ENCODE data around the gene MB21D2. TPM values are rescaled to one million over a fixed set of nuclear protein-coding genes. Genes with fewer than 3 reads are reported as not detected.

Gene MB21D2
- total and polyA plus RNA-seq, 10 donors, result 0.59 to 3.5 (median 2.0) TPM

- WGBS, 5 donors, result 66 to 77% (median 75%) methylated on average over 9 of the region's 9 CpGs
- H3K27me3 ChIP-seq (replicated peaks in 1 of 7), result no peaks in the 10 kb centered on the region
- H3K4me1 ChIP-seq, result peaks cover 0 to 4% (median 0%) of the 10 kb centered on the region in 6 donors
- intact Hi-C loops (cut with DNase I; ENCODE audit: low total_unique reads), result no loop called here
- no peaks in the 10 kb centered on the region for H3K36me3 ChIP-seq
- no peak overlapping the region for H3K4me3 ChIP-seq
- TF ChIP-seq POLR2AphosphoS5 (IDR thresholded peaks at IDR 0.05), result no peak
- no peak for TF ChIP-seq CTCF (IDR thresholded peaks at IDR 0.05 in 8 of 11, conservative IDR thresholded peaks at IDR 0.05 in 3 of 11)
- TF ChIP-seq POLR2A (IDR thresholded peaks at IDR 0.05), result no peak
- H3K9me3 ChIP-seq, result no peaks in the 10 kb centered on the region
- no peak overlapping the region for H3K27ac ChIP-seq
- no peak for DNase-seq
Observed at GRCh38 chr3:192929755-192930547, 12.3 kb upstream of the MB21D2 start.

GRCh38 chr3:192929146-192929545 lies 11.5 kb upstream of the MB21D2 start:
- Histone ChIP-seq H3K27me3 (replicated peaks in 1 of 7) (no peaks in the 10 kb centered on the region), H3K36me3 (no peaks in the 10 kb centered on the region), H3K4me3 (no peak overlapping the region), H3K4me1 (peaks cover 0 to 4% (median 0%) of the 10 kb centered on the region in 6 donors), H3K9me3 (no peaks in the 10 kb centered on the region), H3K27ac (no peak overlapping the region)
- no peak for TF ChIP-seq CTCF (IDR thresholded peaks at IDR 0.05 in 8 of 11, conservative IDR thresholded peaks at IDR 0.05 in 3 of 11)
- no peak for TF ChIP-seq POLR2AphosphoS5 (IDR thresholded peaks at IDR 0.05)
- no peak for TF ChIP-seq POLR2A (IDR thresholded peaks at IDR 0.05)
- 66 to 85% (median 75%) methylated on average over 2 of the region's 2 CpGs for WGBS, 5 donors
- intact Hi-C loops (cut with DNase I; ENCODE audit: low total_unique reads), result no loop called here
- no peak for DNase-seq

GRCh38 chr3:192928720-192929119 lies 11.1 kb upstream of the MB21D2 start:
- intact Hi-C loops (cut with DNase I; ENCODE audit: low total_unique reads), result no loop called here
- no peak overlapping the region for H3K27ac ChIP-seq
- H3K36me3 ChIP-seq, result no peaks in the 10 kb centered on the region
- WGBS, 5 donors, result 73 to 86% (median 78%) methylated on average over 6 of the region's 6 CpGs
- no peaks in the 10 kb centered on the region for H3K27me3 ChIP-seq (replicated peaks in 1 of 7)
- DNase-seq, result no peak
- H3K4me3 ChIP-seq, result no peak overlapping the region
- peaks cover 0 to 4% (median 0%) of the 10 kb centered on the region in 6 donors for H3K4me1 ChIP-seq
- TF ChIP-seq CTCF (IDR thresholded peaks at IDR 0.05 in 8 of 11, conservative IDR thresholded peaks at IDR 0.05 in 3 of 11) (no peak), POLR2A (IDR thresholded peaks at IDR 0.05) (no peak), POLR2AphosphoS5 (IDR thresholded peaks at IDR 0.05) (no peak)
- H3K9me3 ChIP-seq, result no peaks in the 10 kb centered on the region

- Histone ChIP-seq H3K4me3 (no peak overlapping the region), H3K27me3 (replicated peaks in 1 of 7) (no peaks in the 10 kb centered on the region), H3K27ac (no peak overlapping the region), H3K36me3 (no peaks in the 10 kb centered on the region), H3K9me3 (no peaks in the 10 kb centered on the region), H3K4me1 (peaks cover 0 to 4% (median 0%) of the 10 kb centered on the region in 6 donors)
- TF ChIP-seq POLR2AphosphoS5 (IDR thresholded peaks at IDR 0.05) (no peak), POLR2A (IDR thresholded peaks at IDR 0.05) (no peak), CTCF (IDR thresholded peaks at IDR 0.05 in 8 of 11, conservative IDR thresholded peaks at IDR 0.05 in 3 of 11) (no peak)
- DNase-seq, result no peak
- intact Hi-C loops (cut with DNase I; ENCODE audit: low total_unique reads), result no loop called here
Observed at GRCh38 chr3:192928016-192928415, 10.4 kb upstream of the MB21D2 start.
